Lower leg skin (tissue), 4 donors: ENCODE results near the gene MIER2. TPM values are rescaled to one million over a fixed set of nuclear protein-coding genes. Genes with fewer than 3 reads are reported as not detected.
A peak's percentile ranks its signal among the peaks of the same experiment; 100 is the strongest.

Experiments
- DNase-seq, 2 donors: peaks; one replicate each; pipeline ENCODE4 v3.0.0-alpha.2; 2019; ENCODE audit warnings: low spot score in 2 of 2
- H3K4me3 ChIP-seq: fragments of 200-600 bp; sonication (generic); 2 replicates; pipeline ENCODE4 v1.5.1; 2017; ENCODE audit warnings: mild to moderate bottlenecking, low read depth; ENCODE audit not compliant: poor library complexity, severe bottlenecking
- POLR2A ChIP-seq, 2 donors: fragments of 450-650 bp; IDR thresholded peaks; one replicate each; pipeline ENCODE4 v1.6.1; 2016 to 2017; ENCODE audit warnings: antibody characterized with exemption in 2 of 2, mild to moderate bottlenecking in 1 of 2, moderate library complexity in 1 of 2
- WGBS, 2 donors: methylation state at CpG; one replicate each; pipeline ENCODE4 v1.1.5; 2018; 5-methylcytosine and 5-hydroxymethylcytosine counted together
- intact Hi-C: fragments of 100-400 bp; cut with DNase I; formaldehyde crosslinking; loops from one replicate; pipeline ENCODE4 v1.15.0; 2023; ENCODE audit warnings: low total_unique reads
- total RNA-seq, 4 donors: library from RNA; depleted of rRNA; stranded (reverse); fragments of >200 nt; gene quantifications; one replicate each; pipeline ENCODE4 v1.1.0, GENCODE V29; 2016
- TF ChIP-seq, protein P1 (sequence below), 3 donors: fragments of 450-650 bp; IDR thresholded peaks; one replicate each; pipeline ENCODE4 v1.5.1; 2016; ENCODE audit warnings: antibody characterized with exemption in 3 of 3, mild to moderate bottlenecking in 3 of 3, moderate library complexity in 2 of 3

The MIER2 gene
- total RNA-seq, 4 donors from 2014 or later = 24.6 to 76.3 (median 51.8) TPM

DNA sequence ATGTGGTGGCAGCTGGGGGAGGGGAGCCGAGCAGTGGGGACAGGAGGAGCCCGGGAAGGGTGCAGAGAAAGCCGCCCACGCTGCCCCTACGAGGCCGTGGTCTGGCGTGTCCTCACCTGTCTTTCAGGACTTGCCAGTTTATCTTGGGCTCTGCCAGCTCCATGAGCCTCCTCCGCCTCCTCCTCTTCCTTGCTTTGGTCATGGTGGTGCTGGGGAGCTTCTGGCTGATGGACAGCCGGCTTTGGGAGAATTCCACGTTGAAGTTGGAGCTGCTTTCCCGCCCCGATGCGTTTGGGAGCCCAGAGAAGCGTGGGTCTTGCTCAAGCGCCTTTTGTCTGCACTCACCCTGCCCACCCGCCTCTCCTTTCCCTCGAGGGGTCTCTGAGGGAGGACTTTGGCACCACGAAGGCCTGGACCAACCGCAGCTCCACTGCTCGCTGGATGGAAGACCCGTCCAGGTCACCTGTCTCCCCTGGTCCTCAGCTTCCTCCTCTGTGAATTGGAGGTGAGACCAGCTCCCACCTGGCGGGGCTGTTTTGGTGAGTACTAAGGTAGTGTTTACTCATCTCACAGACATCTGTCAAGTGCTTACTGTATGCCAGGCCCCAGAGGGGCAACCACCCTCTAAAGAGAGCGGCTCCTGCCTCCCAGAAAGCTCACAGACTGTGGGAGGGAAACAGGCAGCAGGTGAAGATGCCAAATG lies 29.7 kb upstream of the MIER2 start:
- intact Hi-C loops = no loop called here
- 52 to 57% methylated on average over 23 of the region's 23 CpGs for WGBS, 2 donors
- TF ChIP-seq, protein P1, sequence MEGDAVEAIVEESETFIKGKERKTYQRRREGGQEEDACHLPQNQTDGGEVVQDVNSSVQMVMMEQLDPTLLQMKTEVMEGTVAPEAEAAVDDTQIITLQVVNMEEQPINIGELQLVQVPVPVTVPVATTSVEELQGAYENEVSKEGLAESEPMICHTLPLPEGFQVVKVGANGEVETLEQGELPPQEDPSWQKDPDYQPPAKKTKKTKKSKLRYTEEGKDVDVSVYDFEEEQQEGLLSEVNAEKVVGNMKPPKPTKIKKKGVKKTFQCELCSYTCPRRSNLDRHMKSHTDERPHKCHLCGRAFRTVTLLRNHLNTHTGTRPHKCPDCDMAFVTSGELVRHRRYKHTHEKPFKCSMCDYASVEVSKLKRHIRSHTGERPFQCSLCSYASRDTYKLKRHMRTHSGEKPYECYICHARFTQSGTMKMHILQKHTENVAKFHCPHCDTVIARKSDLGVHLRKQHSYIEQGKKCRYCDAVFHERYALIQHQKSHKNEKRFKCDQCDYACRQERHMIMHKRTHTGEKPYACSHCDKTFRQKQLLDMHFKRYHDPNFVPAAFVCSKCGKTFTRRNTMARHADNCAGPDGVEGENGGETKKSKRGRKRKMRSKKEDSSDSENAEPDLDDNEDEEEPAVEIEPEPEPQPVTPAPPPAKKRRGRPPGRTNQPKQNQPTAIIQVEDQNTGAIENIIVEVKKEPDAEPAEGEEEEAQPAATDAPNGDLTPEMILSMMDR (IDR thresholded peaks at IDR 0.05) = no peak
- TF ChIP-seq POLR2A (IDR thresholded peaks at IDR 0.05) = no peak
- H3K4me3 ChIP-seq = no peak overlapping the region
- DNase-seq = peak in 1 of 2 donors; percentile 82

DNA sequence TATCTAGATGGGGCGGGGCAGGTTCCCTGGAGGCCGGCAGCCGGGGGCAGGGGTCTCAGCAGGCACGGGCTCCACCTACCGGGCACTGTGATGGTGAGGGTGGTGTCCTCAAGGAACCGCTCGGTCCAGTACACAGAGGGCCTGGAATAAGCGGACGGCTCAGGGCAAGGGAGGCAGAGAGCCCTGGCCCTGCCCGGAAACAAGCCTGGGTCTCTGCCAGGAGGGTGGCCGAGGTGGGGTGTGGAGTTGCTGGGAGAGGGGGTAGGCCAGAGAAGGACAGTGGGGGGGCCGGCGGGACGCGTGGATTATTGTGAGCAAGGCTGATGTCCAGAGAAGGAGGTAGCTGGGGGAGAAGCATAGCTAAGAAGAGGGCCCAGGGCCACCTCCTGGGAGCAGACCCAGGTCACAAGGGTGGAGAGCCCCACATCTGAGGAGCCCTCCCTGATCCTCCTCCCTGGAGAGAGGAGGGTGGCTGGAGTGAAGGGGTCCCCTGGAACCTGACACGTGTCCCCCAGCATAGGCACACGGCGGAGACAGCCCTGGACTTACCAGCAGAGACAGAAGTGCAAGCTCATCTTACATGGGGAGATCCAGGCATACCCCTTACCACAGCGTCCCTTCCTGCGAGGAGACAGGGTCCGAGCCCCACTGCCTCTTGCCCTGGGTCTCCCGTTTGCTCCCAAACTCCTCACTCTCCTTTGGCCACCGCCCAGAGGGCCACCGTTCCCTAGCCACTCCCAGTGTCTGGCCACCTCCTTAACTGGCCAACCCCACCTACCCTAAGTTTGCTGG lies 29.0 kb upstream of the MIER2 start:
- H3K4me3 ChIP-seq = no peak overlapping the region
- DNase-seq = peak in 1 of 2 donors; percentile 85
- WGBS, 2 donors = 73 to 80% methylated on average over 24 of the region's 24 CpGs
- TF ChIP-seq POLR2A (IDR thresholded peaks at IDR 0.05) = no peak
- TF ChIP-seq, protein P1 (IDR thresholded peaks at IDR 0.05) = no peak
- intact Hi-C loops = no loop called here

DNA sequence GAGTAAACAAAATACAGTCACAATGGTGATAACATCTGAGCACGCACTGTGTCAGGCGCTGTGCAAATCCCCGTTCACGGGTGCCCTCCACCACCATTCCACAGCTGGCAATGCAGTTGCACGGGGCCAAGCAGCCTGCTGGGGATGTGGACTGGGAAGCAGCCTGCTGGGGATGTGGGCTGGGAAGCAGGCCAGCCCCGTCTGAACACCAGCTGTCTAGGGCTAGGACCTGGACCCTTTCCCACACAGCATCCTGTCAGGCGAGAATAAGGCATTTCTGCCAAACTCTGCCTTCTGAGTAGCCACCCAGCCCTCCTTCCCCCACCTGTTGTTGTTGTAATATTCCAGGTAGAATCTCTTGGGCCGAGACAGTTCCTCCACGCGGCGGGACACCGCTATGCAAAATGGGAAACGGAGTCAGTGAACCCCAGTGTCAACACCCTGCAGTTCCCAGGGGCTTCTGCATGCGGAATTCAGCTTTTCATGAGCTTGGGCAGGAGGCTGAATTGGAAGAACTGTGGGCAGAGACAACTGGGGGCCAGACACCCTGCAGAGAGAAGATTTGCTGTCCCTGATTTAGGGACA lies 27.8 kb upstream of the MIER2 start:
- intact Hi-C loops = no loop called here

DNA sequence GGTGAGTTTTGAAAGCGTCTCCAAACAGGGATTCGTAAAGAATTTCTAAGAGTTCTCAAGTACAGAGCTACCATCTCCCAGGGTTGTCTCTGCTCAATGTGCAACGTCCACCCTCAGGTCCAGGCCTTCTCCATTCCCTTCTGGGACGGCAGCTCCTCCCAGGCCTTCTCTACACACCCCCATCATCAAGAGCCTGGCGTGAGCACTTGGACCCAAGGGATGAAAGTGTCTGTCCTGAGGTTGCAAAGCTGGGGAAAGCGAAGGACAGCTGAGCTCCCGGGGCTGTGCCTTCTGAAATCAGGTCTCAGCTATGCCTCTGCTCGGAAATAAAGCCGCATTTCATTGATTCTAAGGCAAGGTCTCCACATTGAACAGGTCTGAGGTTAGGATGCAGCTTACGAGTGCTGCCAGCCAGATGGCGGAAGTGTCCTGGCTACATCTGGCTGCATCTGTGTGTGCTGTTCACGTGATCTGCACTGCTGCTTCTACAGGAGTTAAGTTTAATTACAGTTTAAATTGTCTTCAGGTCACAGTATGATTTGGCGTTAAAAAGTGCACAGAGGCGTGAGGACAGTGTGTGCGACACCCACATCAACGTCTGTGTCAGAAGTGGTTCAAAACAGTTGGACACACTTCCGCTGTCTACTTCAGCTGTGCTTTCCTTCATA lies 27.0 kb upstream of the MIER2 start:
- no peak for TF ChIP-seq POLR2A (IDR thresholded peaks at IDR 0.05)
- TF ChIP-seq, protein P1 (IDR thresholded peaks at IDR 0.05) = no peak
- intact Hi-C loops = no loop called here
- H3K4me3 ChIP-seq = no peak overlapping the region
- peak in 1 of 2 donors; percentile 72 for DNase-seq
- WGBS, 2 donors = 53 to 57% methylated on average over 17 of the region's 17 CpGs

More for the DNA sequence above, 27.8 kb upstream of the MIER2 start:
- TF ChIP-seq POLR2A (IDR thresholded peaks at IDR 0.05) = no peak
- TF ChIP-seq, protein P1 (IDR thresholded peaks at IDR 0.05) = no peak
- H3K4me3 ChIP-seq = no peak overlapping the region
- 30 to 38% methylated on average over 14 of the region's 14 CpGs for WGBS, 2 donors
- DNase-seq = peak in 1 of 2 donors; percentile 82

DNA sequence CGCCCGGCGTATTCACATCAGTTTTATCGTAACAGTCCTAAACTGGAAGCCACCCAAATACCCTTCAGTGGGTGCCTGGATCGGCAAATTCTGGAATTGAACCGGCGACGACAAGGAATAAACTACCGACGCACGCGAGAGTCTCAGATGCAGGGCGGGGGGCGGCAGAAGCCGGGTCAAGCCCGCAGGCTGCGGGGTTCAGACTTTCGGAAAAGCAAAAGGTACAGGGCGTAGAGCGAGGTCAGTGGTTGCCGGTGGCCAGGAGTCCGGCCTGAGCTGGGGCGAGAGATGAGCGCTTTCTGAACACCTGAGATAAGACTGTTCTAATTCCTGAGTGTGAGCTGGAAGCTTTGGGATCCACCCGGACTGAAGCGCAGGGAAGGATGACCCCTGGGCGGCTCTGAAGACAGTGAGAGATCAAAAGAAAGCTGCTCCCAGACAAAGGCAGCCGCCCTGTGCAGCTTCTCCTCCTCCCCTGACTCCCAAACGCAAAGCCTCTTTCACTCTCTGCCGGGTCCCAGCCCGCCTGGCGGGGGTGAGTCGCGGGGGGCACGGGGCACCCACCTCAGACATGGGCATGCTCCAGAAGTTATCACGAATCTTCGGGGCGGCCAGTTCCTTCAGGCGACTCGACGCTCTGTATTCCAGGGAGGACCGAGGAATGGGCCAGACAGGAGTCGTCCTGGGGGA lies 26.2 kb upstream of the MIER2 start:
- intact Hi-C loops = no loop called here
- 89 to 92% methylated on average over 43 of the region's 43 CpGs for WGBS, 2 donors
- no peak overlapping the region for H3K4me3 ChIP-seq
- TF ChIP-seq, protein P1 (IDR thresholded peaks at IDR 0.05) = no peak
- no peak for TF ChIP-seq POLR2A (IDR thresholded peaks at IDR 0.05)
- DNase-seq = peak in 1 of 2 donors; percentile 70
